ENCODE results near the gene TMEM200B.
"Not testable (repeated sequence)": the region's sequence is repeated elsewhere in the genome, so short reads cannot be mapped to it uniquely, and the experiment has no call there.

Gene TMEM200B

GRCh38 chr1:29112705-29113412, 10.8 kb downstream of the TMEM200B start:
- DNase-seq (ENCODE audit: low read depth in 2 of 2, low spot score in 1 of 2) = no peak

- not testable (repeated sequence) for DNase-seq (ENCODE audit: low read depth in 2 of 2, low spot score in 1 of 2)
Measured at GRCh38 chr1:29108041-29108440, 15.7 kb downstream of the TMEM200B start.

DNA sequence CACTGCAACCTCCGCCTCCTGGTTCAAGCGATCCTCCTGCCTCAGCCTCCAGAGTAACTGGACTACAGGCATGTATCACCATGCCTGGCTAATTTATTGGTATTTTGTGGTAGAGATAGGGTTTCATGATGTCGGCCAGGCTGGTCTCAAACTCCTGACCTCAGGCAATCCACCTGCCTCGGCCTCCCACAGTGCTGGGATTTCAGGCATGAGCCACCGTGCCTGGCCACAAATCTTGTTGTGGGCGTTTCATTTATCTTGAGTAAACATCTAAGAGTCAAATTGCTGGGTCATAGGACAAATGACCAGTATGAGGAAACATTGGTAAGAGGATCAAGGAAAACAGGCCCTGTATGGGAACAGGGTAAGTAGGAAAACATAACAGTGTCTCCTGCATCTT, 17.9 kb downstream of the TMEM200B start:
- DNase-seq (ENCODE audit: low read depth in 2 of 2, low spot score in 1 of 2) = no peak

GRCh38 chr1:29100487-29100886, 23.2 kb downstream of the TMEM200B start:
- DNase-seq (ENCODE audit: low read depth in 2 of 2, low spot score in 1 of 2) = no peak

DNA sequence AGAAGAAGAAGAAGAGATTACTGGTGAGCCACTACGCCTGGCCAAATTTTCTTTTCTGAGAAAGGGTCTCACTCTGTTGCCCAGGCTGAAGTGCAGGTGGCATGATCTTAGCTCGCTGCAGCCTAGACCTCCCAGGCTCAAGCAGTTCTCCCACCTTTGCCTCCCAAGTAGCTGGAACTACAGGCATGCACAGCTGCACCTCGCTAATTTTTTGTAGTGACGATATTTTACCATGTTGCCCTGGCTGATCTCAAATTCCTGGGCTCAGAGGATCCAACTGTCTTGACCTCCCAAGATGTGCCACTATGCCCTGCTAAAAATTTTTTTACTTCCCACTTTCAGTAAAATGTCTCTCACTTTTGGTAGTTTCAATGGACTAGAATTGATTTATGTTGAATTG, 24.4 kb downstream of the TMEM200B start:
- no peak for DNase-seq (ENCODE audit: low read depth in 2 of 2, low spot score in 1 of 2)

- no peak for DNase-seq (ENCODE audit: low read depth in 2 of 2, low spot score in 1 of 2)
Measured at GRCh38 chr1:29096231-29096886, 27.3 kb downstream of the TMEM200B start.

DNA sequence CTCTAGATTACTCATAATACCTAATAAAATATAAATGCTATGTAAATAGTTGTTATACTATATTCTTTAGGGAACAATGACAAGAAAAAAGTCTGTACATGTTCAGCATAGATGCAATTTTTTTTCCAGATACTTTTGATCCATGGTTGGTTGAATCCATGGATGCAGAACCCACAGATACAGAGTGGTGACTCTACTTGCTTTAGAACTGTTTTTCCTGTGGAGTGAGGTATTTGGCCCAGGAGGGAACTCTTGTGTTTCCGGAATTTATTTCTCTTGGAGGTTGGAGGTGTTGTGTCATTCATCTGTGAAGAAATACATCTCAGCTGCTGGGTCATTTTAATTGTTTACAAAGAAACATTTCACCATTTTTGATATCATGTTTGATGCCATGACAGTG, 28.7 kb downstream of the TMEM200B start:
- DNase-seq (ENCODE audit: low read depth in 2 of 2, low spot score in 1 of 2) = no peak

GRCh38 chr1:29094433-29094832, 29.3 kb downstream of the TMEM200B start:
- no peak for DNase-seq (ENCODE audit: low read depth in 2 of 2, low spot score in 1 of 2)

DNA sequence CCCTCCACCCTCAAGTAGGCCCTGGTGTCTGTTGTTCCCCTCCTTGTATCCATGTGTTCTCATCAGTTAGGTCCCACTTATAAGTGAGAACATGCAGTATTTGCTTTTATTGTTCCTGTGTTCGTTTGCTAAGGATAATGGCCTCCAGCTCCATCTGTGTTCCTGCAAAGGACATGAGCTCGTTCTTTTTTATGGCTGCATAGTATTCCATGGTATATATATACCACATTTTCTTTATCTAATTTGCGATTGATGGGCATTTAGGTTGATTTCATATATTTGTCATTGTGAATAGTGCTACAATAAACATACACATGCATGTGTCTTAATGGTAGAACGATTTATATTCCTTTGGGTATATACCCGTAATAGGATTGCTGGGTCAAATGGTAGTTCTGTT, 31.0 kb downstream of the TMEM200B start:
- not testable (repeated sequence) for DNase-seq (ENCODE audit: low read depth in 2 of 2, low spot score in 1 of 2)

DNA sequence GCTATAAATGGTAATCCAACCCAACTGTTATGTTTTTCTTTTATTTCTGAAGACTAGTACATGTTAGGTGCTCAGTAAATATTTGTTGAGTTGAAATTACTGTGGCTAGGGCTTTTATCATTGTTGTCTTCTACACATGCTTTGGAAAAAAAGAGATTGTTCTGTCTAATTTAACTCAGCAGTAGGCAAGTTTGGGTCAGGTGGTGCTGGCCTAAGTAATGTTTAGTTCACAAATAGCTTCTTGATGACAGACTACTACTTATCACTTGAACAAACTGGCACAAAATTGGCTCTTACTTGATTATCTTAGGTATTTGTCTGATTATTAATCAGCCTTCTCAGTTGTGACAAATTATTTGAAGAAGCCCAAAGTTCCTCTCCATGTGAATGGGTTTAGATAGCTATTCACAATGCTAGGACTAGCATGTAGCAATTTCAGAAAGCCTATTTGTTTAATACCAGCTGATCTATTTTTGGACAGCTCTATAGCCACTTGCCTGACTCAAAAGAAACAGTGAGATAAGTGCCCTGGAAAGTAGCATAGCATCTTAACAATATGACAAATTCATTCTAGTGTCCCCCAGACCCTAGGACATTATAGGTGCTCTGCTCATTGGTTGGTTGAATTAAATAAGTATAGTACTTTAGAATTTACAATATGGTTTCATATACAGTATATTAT, 32.6 kb downstream of the TMEM200B start:
- no peak for DNase-seq (ENCODE audit: low read depth in 2 of 2, low spot score in 1 of 2)

DNA sequence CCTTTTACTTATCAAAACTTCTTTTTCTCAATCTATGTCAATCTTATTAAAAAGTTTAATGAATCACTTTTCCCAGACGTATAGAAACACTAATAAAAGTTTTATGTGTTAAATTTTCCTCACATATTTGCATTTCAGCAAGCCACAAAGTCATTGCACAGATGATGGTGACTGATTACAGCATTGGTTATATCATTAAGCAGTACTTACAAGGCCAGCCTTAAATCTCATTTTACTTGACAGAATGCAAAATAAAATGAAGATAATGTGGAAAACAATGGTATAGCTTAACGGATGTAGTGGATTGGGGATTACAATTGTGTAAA, 39.5 kb downstream of the TMEM200B start:
- DNase-seq (ENCODE audit: low read depth in 2 of 2, low spot score in 1 of 2) = no peak

GRCh38 chr1:29083317-29084195, 40.1 kb downstream of the TMEM200B start:
- DNase-seq (ENCODE audit: low read depth in 2 of 2, low spot score in 1 of 2) = no peak

- no peak for DNase-seq (ENCODE audit: low read depth in 2 of 2, low spot score in 1 of 2)
Measured at GRCh38 chr1:29082519-29082918, 41.2 kb downstream of the TMEM200B start.

DNA sequence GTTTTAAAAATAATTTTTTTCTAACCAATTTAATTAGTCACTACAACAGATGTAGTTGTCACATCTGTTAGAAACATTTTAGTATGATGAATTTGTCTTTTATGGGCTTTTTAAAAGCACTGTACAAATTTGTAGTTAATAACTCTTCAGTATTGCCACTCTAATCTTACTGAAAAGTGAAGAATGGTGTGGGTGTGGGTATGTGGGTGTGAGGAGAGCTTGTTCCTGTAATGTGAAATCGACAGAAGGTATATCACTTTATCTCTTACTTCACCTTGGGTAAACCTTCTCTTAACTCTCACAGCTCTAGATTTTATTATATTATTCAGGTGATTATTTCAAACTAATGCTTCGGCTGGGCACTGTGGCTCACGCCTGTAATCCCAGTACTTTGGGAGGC, 42.5 kb downstream of the TMEM200B start:
- DNase-seq (ENCODE audit: low read depth in 2 of 2, low spot score in 1 of 2) = no peak

DNA sequence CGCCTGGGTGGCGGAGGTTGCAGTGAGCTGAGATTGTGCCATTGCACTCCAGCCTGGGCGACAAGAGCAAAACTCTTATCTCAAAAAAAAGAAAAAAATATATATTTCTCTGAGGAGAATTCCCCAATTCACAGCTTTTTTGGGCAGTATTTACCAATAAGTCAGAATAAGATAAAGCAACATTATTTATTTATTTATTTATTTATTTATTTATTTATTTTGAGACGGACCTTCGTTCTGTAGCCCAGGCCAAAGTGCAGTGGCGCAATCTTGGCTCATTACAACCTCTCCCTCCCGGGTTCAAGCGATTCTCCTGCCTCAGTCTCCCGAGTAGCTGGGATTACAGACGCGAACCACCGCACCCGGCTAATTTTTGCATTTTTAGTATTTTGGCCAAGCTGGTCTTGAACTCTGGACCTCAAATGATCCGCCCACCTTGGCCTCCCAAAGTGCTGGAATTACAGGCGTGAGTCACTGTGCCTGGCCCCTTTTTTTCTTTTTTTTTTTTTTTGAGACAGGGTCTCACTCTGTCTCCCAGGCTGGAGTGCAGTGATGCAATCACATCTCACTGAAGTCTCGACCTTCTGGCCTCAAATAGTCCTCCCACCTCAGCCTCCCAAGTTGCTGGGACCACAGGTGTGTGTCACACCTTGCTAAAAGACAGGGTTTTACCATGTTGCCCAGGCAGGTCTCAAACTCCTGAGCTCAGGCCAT, 43.6 kb downstream of the TMEM200B start:
- not testable (repeated sequence) for DNase-seq (ENCODE audit: low read depth in 2 of 2, low spot score in 1 of 2)

GRCh38 chr1:29077155-29077554, 46.5 kb downstream of the TMEM200B start:
- DNase-seq (ENCODE audit: low read depth in 2 of 2, low spot score in 1 of 2) = no peak
